Measurements from ENCODE around the gene HES3.

The HES3 gene

GRCh38 chr1:6234502-6235295, 9.3 kb upstream of the HES3 start:
- peak overlapping the region; percentile 78 to 83 for H3K4me3 ChIP-seq (replicated peaks in 1 of 2; ENCODE audit: low read depth in 2 of 2, low read length in 2 of 2)
- peak; percentile 25 to 27 for DNase-seq (ENCODE audit: low read depth in 2 of 2)
- no peak for TF ChIP-seq CTCF (IDR thresholded peaks at IDR 0.05; ENCODE audit: low read depth, low read length)

GRCh38 chr1:6235296-6235677, 8.7 kb upstream of the HES3 start:
- TF ChIP-seq CTCF (IDR thresholded peaks at IDR 0.05; ENCODE audit: low read depth, low read length) = no peak
- H3K4me3 ChIP-seq (replicated peaks in 1 of 2; ENCODE audit: low read depth in 2 of 2, low read length in 2 of 2) = peak overlapping the region; percentile 78 to 83
- DNase-seq (ENCODE audit: low read depth in 2 of 2) = no peak

GRCh38 chr1:6237093-6237492, 6.9 kb upstream of the HES3 start:
- no peak overlapping the region for H3K4me3 ChIP-seq (replicated peaks in 1 of 2; ENCODE audit: low read depth in 2 of 2, low read length in 2 of 2)
- no peak for TF ChIP-seq CTCF (IDR thresholded peaks at IDR 0.05; ENCODE audit: low read depth, low read length)

GRCh38 chr1:6239213-6239752, 4.7 kb upstream of the HES3 start:
- no peak for DNase-seq (ENCODE audit: low read depth in 2 of 2)
- TF ChIP-seq CTCF (IDR thresholded peaks at IDR 0.05; ENCODE audit: low read depth, low read length) = no peak

More at GRCh38 chr1:6237093-6237492, 6.9 kb upstream of the HES3 start:
- no peak for DNase-seq (ENCODE audit: low read depth in 2 of 2)

GRCh38 chr1:6239950-6240768, 3.8 kb upstream of the HES3 start:
- no peak overlapping the region for H3K4me3 ChIP-seq (replicated peaks in 1 of 2; ENCODE audit: low read depth in 2 of 2, low read length in 2 of 2)
- DNase-seq (ENCODE audit: low read depth in 2 of 2) = peak in 1 of 2 donors; percentile 55
- TF ChIP-seq CTCF (IDR thresholded peaks at IDR 0.05; ENCODE audit: low read depth, low read length) = no peak

More at GRCh38 chr1:6239213-6239752, 4.7 kb upstream of the HES3 start:
- H3K4me3 ChIP-seq (replicated peaks in 1 of 2; ENCODE audit: low read depth in 2 of 2, low read length in 2 of 2) = no peak overlapping the region

- TF ChIP-seq CTCF (IDR thresholded peaks at IDR 0.05; ENCODE audit: low read depth, low read length) = no peak
- H3K4me3 ChIP-seq (replicated peaks in 1 of 2; ENCODE audit: low read depth in 2 of 2, low read length in 2 of 2) = no peak overlapping the region
- no peak for DNase-seq (ENCODE audit: low read depth in 2 of 2)
These were observed 2.7 kb upstream of the HES3 start for GRCh38 chr1:6241107-6241886.

All from cardiac fibroblast (primary cell).